Esophagus muscularis mucosa (tissue), 4 donors: ENCODE data around the gene COMT.

Experiments used
- CTCF ChIP-seq, 3 experiments: fragments of 200-600 bp in 2 of 3; fragments of 450-650 bp in 1 of 3; sonication (generic) in 2 of 3; IDR thresholded peaks; one replicate each; pipeline ENCODE4 v1.5.1; 2017 to 2019; ENCODE audit warnings: antibody characterized with exemption in 3 of 3, mild to moderate bottlenecking in 2 of 3, moderate library complexity in 1 of 3
- EP300 ChIP-seq: sonication (generic); formaldehyde crosslinking; IDR thresholded peaks from one replicate; pipeline ENCODE4 v1.6.1; 2017; ENCODE audit warnings: antibody characterized with exemption
- POLR2A ChIP-seq: fragments of 450-650 bp; IDR thresholded peaks from one replicate; pipeline ENCODE4 v1.6.1; 2017; ENCODE audit warnings: antibody characterized with exemption, moderate library complexity, mild to moderate bottlenecking, low read depth
- POLR2AphosphoS5 ChIP-seq, 2 donors: sonication (generic); formaldehyde crosslinking; IDR thresholded peaks; one replicate each; pipeline ENCODE4 v1.6.1; 2017; ENCODE audit warnings: antibody characterized with exemption in 2 of 2

- TF ChIP-seq POLR2AphosphoS5 (IDR thresholded peaks at IDR 0.05), result no peak
- TF ChIP-seq POLR2A, result no peak
- TF ChIP-seq CTCF (IDR thresholded peaks at IDR 0.05), result no peak
- no peak for TF ChIP-seq EP300
Observed at GRCh38 chr22:19903031-19903430, 38.5 kb upstream of the COMT start.
